HCEC 1CT (cell line): Measurements from ENCODE around the gene TBC1D17.

Experiments
- DNase-seq: peaks from one replicate; pipeline ENCODE4 v3.0.0-alpha.2; 2017

The TBC1D17 gene

GRCh38 chr19:49879243-49879963 is 1.9 kb downstream of the TBC1D17 start:
- no peak for DNase-seq

- no peak for DNase-seq
These were observed 2.8 kb downstream of the TBC1D17 start for GRCh38 chr19:49880162-49880869.

DNA sequence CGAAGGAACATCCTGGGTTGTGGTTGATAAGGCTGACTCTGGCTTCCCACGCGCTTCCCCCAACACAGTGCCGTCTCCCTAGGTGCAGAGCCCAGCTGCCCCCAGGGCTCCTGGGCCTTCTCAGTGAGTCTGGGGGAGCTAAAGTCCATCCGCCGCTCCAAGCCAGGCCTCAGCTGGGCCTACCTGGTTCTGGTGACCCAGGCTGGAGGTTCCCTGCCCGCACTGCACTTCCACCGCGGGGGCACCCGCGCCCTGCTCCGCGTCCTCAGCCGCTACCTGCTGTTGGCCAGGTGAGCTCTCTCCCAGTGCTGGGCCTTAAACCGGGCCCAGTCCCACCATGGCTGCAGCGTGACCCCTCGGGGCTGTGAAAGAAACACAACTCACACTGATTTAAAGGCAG is 3.7 kb downstream of the TBC1D17 start:
- DNase-seq = no peak

GRCh38 chr19:49881672-49882394 is 4.3 kb downstream of the TBC1D17 start:
- no peak for DNase-seq

- DNase-seq = no peak
These were observed 5.1 kb downstream of the TBC1D17 start for GRCh38 chr19:49882643-49883042.

DNA sequence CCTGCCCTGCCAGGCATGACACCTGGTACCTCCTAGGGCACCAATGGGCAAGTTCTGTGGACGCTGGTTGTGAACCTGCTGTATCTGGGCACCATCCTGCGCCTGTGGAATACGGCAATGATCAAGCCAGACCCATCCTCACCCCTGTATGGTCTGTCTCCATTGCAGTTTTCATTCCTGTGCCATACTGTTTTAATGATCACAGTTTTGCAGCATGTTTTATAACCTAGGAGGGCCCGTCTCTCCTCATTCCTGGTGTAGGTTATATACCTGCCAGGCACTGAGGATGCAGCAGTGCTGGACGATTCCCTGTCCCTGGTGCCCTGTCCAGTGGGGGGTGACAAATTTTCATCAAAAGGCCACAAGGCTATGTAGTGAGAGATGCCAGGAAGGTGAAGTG is 5.6 kb downstream of the TBC1D17 start:
- DNase-seq = no peak

DNA sequence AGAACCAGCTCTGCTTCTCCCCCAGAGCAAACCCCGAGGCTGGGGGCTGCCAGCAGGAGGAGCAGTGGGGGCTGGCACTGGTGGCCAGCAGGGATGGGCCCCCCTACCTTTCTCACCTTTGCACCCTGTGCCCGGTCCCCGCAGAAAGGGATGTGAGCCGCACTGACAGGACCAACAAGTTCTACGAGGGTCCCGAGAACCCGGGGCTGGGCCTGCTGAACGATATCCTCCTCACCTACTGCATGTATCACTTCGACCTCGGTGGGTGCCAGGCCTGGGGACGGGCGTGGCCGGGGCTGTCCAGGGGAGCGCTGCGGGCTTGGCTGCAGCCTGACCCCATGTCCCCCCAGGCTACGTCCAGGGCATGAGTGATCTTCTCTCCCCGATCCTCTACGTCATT is 6.6 kb downstream of the TBC1D17 start:
- DNase-seq = no peak

GRCh38 chr19:49884760-49885159 is 7.3 kb downstream of the TBC1D17 start:
- no peak for DNase-seq

- DNase-seq = no peak
These were observed 9.6 kb downstream of the TBC1D17 start for GRCh38 chr19:49887037-49887664.

DNA sequence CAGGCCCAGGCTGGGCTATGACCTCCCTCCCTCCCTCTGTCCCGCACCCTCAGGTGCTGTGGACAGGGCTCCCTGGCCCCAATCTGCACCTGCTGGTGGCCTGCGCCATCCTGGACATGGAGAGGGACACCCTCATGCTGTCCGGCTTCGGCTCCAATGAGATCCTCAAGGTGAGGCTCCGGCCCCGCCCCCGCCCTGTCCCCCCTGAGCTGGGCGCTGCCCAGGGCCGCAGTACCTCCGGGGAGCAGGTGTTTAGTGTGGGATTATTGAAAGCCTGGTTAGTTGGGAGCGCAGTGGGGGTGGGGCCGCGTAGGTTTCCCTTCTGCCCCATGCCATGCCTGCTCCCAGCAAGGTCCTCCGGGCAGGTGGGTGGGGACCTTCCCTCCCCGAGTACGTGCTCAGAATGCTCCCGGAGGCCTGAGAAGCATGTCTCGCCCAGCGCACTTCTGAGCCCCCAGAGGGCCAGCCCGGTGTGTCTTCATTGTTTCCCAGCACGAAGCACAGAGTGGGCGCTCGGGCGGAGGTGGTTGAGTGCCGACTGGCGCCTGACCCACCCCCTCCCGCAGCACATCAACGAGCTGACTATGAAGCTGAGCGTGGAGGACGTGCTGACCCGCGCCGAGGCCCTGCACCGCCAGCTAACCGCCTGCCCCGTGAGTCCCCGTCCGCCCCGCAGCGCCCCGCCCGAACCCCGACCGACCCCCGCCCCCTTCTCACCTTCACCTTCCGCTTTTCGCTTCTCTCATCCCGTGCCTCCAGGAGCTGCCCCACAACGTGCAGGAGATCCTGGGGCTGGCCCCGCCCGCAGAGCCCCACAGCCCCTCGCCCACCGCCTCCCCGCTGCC is 10.4 kb downstream of the TBC1D17 start:
- DNase-seq = no peak

GRCh38 chr19:49888510-49888824 is 11.0 kb downstream of the TBC1D17 start:
- no peak for DNase-seq

- DNase-seq = no peak
These were observed 11.7 kb downstream of the TBC1D17 start for GRCh38 chr19:49889038-49889686.

GRCh38 chr19:49889687-49890348 is 12.3 kb downstream of the TBC1D17 start:
- no peak for DNase-seq

GRCh38 chr19:49890349-49891311 is 13.1 kb downstream of the TBC1D17 start:
- no peak for DNase-seq

DNA sequence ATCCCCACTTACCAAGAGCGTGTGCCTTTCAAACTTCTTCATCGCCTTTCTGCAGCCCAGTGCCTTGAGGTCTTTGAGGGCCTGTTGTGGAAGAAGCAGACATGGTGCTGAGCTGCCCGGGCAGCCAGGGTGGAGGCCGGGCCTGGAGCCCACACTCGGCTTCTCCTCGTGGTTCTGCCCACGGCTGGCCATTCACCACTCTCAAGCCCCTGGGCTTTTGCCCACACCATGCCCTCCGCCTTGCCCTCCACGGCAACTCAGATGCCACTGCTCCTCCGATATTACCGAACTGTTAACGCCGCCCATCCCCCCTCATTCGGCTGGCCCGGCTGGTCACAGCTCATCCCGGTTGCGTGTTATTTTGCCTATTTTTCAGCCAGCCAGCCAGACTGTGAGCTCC is 13.9 kb downstream of the TBC1D17 start:
- DNase-seq = no peak

- DNase-seq = no peak
These were observed 15.2 kb downstream of the TBC1D17 start for GRCh38 chr19:49892716-49893115.

DNA sequence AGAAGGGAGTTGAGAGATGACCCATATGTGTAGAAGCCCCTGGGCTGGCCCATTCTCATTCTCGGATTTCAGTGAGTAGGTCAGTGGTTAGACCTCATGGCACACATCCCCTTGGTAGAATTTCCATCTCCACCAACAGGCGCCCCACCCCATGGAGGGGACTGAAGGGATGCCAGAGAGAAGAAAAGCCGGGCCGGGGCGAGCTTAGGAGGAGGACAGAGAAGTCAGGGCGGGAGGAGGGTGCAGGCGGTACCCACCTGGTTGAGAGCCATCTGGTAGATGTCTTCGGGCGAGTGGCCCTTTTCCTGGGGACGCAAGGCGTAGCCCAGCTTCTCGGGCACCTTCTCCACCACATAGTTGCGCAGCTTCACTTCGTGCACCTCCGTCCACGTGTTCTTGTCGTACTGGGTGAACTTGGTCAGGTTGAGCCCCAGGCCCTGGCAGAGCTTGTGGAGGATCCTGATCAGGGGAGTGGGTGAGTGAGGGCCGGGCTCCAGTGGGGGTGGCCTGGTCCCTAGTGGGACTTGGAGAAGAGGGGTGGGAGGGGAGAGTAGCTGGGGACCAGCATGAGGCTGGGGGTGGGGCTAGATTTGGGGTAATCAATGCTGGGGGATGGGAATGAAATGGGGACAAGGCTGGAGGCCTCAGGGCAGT is 16.6 kb downstream of the TBC1D17 start:
- no peak for DNase-seq

- no peak for DNase-seq
These were observed 17.5 kb downstream of the TBC1D17 start for GRCh38 chr19:49894879-49895565.
